K562 (cell line): ENCODE results near the gene CPED1. TPM values are rescaled to one million over a fixed set of nuclear protein-coding genes. Genes with fewer than 3 reads are reported as not detected.

Source experiments
- ARID2 ChIP-seq: fragments of 450-650 bp; IDR thresholded peaks from 2 replicates; pipeline ENCODE4 v1.6.1; 2017; ENCODE audit warnings: antibody characterized with exemption, mild to moderate bottlenecking
- CBX5 ChIP-seq: IDR thresholded peaks from 2 replicates; pipeline ENCODE4 v1.6.1; 2014; ENCODE audit warnings: low read depth, borderline replicate concordance
- CEBPB ChIP-seq: fragments of 450-650 bp; IDR thresholded peaks from 2 replicates; pipeline ENCODE4 v1.6.1; 2016; ENCODE audit warnings: missing genetic modification characterization, missing compliant biosample characterization
- E2F3 ChIP-seq: fragments of 250-450 bp; sonication (Bioruptor Pico); IDR thresholded peaks from 2 replicates; pipeline ENCODE4 v1.4.0; 2020; ENCODE audit warnings: mild to moderate bottlenecking
- ERF ChIP-seq: fragments of 450-650 bp; formaldehyde crosslinking; IDR thresholded peaks from 2 replicates; pipeline ENCODE4 v1.4.0; 2020; ENCODE audit warnings: mild to moderate bottlenecking, mixed read lengths
- GABPB1 ChIP-seq: sonication (generic); formaldehyde crosslinking; IDR thresholded peaks from 2 replicates; pipeline ENCODE4 v1.8.0; 2022; ENCODE audit warnings: mild to moderate bottlenecking, missing genetic modification reagents
- HNRNPUL1 ChIP-seq: fragments of 200-400 bp; formaldehyde crosslinking; IDR thresholded peaks from 2 replicates; pipeline ENCODE4 v1.6.1; 2017; ENCODE audit warnings: low read length
- JUN ChIP-seq, 2 experiments: sonication (generic) in 1 of 2; formaldehyde crosslinking in 1 of 2; IDR thresholded peaks; 2 replicates each; pipeline versions ENCODE4 v1.6.1 to v1.8.0; 2012 to 2022; ENCODE audit warnings: borderline replicate concordance in 2 of 2, mild to moderate bottlenecking in 2 of 2, improper control_type of control experiment in 1 of 2, low read depth in 1 of 2, low read length in 1 of 2, missing genetic modification reagents in 1 of 2
- MCM5 ChIP-seq: fragments of 450-650 bp; IDR thresholded peaks from 2 replicates; pipeline ENCODE4 v1.6.1; 2016; ENCODE audit warnings: low read depth
- MTF1 ChIP-seq: fragments of 250-450 bp; sonication (Bioruptor Pico); IDR thresholded peaks from 2 replicates; pipeline ENCODE4 v1.9.0; 2021; ENCODE audit warnings: moderate library complexity, mild to moderate bottlenecking, inconsistent platforms, borderline replicate concordance
- MXI1 ChIP-seq: IDR thresholded peaks from 2 replicates; pipeline ENCODE4 v1.6.1; 2011; ENCODE audit warnings: low read depth, mild to moderate bottlenecking, improper control_type of control experiment, low read length
- PHF8 ChIP-seq: fragments of 200-600 bp; sonication (generic); IDR thresholded peaks from 2 replicates; pipeline ENCODE4 v1.6.1; 2012; ENCODE audit warnings: mixed run types, mild to moderate bottlenecking, inconsistent platforms, low read length, moderate library complexity, borderline replicate concordance
- RB1 ChIP-seq: fragments of 450-650 bp; IDR thresholded peaks from 2 replicates; pipeline ENCODE4 v1.6.1; 2017; ENCODE audit warnings: low read depth, mild to moderate bottlenecking
- SMARCA4 ChIP-seq: fragments of 450-650 bp; IDR thresholded peaks from 2 replicates; pipeline ENCODE4 v1.6.1; 2016
- SP1 ChIP-seq: sonication (generic); formaldehyde crosslinking; IDR thresholded peaks from 2 replicates; pipeline ENCODE4 v1.8.1; 2022; ENCODE audit warnings: mild to moderate bottlenecking, missing genetic modification reagents
- SRSF3 ChIP-seq: fragments of 200-400 bp; formaldehyde crosslinking; IDR thresholded peaks from 2 replicates; pipeline ENCODE4 v1.6.1; 2016; ENCODE audit warnings: mild to moderate bottlenecking, low read length, moderate library complexity; ENCODE audit not compliant: insufficient read depth
- TCFL5 ChIP-seq: fragments of 250-450 bp; sonication (Bioruptor Pico); conservative IDR thresholded peaks from 2 replicates; pipeline ENCODE4 v1.6.1; 2021; ENCODE audit warnings: mild to moderate bottlenecking, moderate library complexity, matching md5 sums
- TOE1 ChIP-seq, 2 experiments: fragments of 450-650 bp in 1 of 2; sonication (generic) in 1 of 2; formaldehyde crosslinking in 1 of 2; IDR thresholded peaks; 2 replicates each; pipeline versions ENCODE4 v1.7.1 to v1.8.0; 2016 to 2022; ENCODE audit warnings: borderline replicate concordance in 2 of 2, mild to moderate bottlenecking in 2 of 2, antibody characterized with exemption in 1 of 2, inconsistent platforms in 1 of 2, low read depth in 1 of 2, missing genetic modification reagents in 1 of 2, moderate library complexity in 1 of 2
- U2AF2 ChIP-seq: fragments of 200-400 bp; formaldehyde crosslinking; optimal IDR thresholded peaks from 2 replicates; pipeline ENCODE3; 2017; ENCODE audit warnings: low read depth, mild to moderate bottlenecking, low read length
- ZNF121 ChIP-seq: sonication (generic); formaldehyde crosslinking; conservative IDR thresholded peaks from 2 replicates; pipeline ENCODE4 v1.8.0; 2022; ENCODE audit warnings: missing genetic modification reagents
- ZNF263 ChIP-seq: sonication (generic); formaldehyde crosslinking; IDR thresholded peaks from 2 replicates; pipeline ENCODE4 v1.8.0; 2022; ENCODE audit warnings: mild to moderate bottlenecking, missing genetic modification reagents, borderline replicate concordance
- polyA plus RNA-seq, 8 experiments: library from polyadenylated mRNA; depleted of rRNA in 4 of 8; stranded (reverse) in 5 of 8; unstranded in 3 of 8; fragments of >200 nt; fragmentation: Nextera tagmentation in 2 of 8; fragmentation: Illumina TruSeq in 1 of 8; extraction: Ambion mirVana in 2 of 8; extraction: Trizol in 1 of 8; gene quantifications; 2 replicates each; pipeline versions ENCODE4 v1.2.1 to v1.2.3, GENCODE V29; 2011 to 2014; ENCODE audit warnings: inconsistent platforms in 1 of 8, missing spikeins in 1 of 8
- total RNA-seq, 7 experiments: library from RNA; depleted of rRNA in 6 of 7; stranded (reverse); fragments of >200 nt in 6 of 7; fragmentation: Illumina TruSeq in 2 of 7; extraction: Trizol in 2 of 7; gene quantifications; 2 replicates each; pipeline versions ENCODE4 v1.2.1 to v1.2.3, GENCODE V29; 2011 to 2021; ENCODE audit warnings: low replicate concordance in 1 of 7
- TF ChIP-seq, protein P1 (sequence below), 2 experiments: fragments of 450-650 bp in 1 of 2; sonication (generic) in 1 of 2; formaldehyde crosslinking; conservative IDR thresholded peaks; 2 replicates each; pipeline versions ENCODE4 v1.4.0 to v1.8.1; 2020 to 2022; ENCODE audit warnings: mild to moderate bottlenecking in 1 of 2, missing genetic modification reagents in 1 of 2
- TF ChIP-seq, protein P2 (sequence below): fragments of 450-650 bp; formaldehyde crosslinking; IDR thresholded peaks from 2 replicates; pipeline ENCODE4 v1.4.0; 2022; ENCODE audit warnings: mild to moderate bottlenecking, moderate library complexity
- TF ChIP-seq, protein P3 (sequence below): sonication (generic); formaldehyde crosslinking; IDR thresholded peaks from 2 replicates; pipeline ENCODE4 v1.8.0; 2022; ENCODE audit warnings: mild to moderate bottlenecking, missing genetic modification reagents

CPED1 gene
- total and polyA plus RNA-seq, 9 of the 15 experiments (the other 6 are each of a cell fraction or from before 2014, with no cell fraction given) = 195 to 393 (median 290) TPM

- no peak for TF ChIP-seq SRSF3
- peak; percentile 75; the same call in 1 of the 2 replicates for TF ChIP-seq HNRNPUL1
- TF ChIP-seq MXI1 = no peak
- 0 out of 2 replicates have a peak, but pooled peaks have one; percentile 15 for TF ChIP-seq JUN (IDR thresholded peaks at IDR 0.05; ENCODE audit: borderline replicate concordance, low read depth, low read length)
- TF ChIP-seq JUN (CRISPR knock-in tag; IDR thresholded peaks at IDR 0.05; ENCODE audit: borderline replicate concordance) = no peak
- no peak; the same call in 1 of the 2 replicates for TF ChIP-seq MTF1 (CRISPR knock-in tag)
- no peak for TF ChIP-seq CEBPB (tag)
- no peak for TF ChIP-seq TOE1 (IDR thresholded peaks at IDR 0.05; ENCODE audit: borderline replicate concordance)
- TF ChIP-seq TOE1 (CRISPR knock-in tag; IDR thresholded peaks at IDR 0.05; ENCODE audit: borderline replicate concordance, low read depth) = no peak
- no peak for TF ChIP-seq ZNF263 (CRISPR knock-in tag)
- TF ChIP-seq ZNF121 = no peak
- no peak for TF ChIP-seq U2AF2
- TF ChIP-seq, protein P1, sequence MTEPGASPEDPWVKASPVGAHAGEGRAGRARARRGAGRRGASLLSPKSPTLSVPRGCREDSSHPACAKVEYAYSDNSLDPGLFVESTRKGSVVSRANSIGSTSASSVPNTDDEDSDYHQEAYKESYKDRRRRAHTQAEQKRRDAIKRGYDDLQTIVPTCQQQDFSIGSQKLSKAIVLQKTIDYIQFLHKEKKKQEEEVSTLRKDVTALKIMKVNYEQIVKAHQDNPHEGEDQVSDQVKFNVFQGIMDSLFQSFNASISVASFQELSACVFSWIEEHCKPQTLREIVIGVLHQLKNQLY (CRISPR knock-in tag; conservative IDR thresholded peaks at IDR 0.05) = 0 out of 4 replicates have a peak, but pooled peaks of 1 of the 2 experiments have one; percentile 14
- peak; percentile 30 for TF ChIP-seq SMARCA4
- no peak for TF ChIP-seq MCM5
- TF ChIP-seq CBX5 = no peak
- no peak for TF ChIP-seq E2F3
- TF ChIP-seq ARID2 = 0 out of 2 replicates have a peak, but pooled peaks have one; percentile 16
- 0 out of 2 replicates have a peak, but pooled peaks have one; percentile 63 for TF ChIP-seq SP1 (CRISPR knock-in tag)
- peak; percentile 57; the same call in 1 of the 2 replicates for TF ChIP-seq ERF
- TF ChIP-seq, protein P2, sequence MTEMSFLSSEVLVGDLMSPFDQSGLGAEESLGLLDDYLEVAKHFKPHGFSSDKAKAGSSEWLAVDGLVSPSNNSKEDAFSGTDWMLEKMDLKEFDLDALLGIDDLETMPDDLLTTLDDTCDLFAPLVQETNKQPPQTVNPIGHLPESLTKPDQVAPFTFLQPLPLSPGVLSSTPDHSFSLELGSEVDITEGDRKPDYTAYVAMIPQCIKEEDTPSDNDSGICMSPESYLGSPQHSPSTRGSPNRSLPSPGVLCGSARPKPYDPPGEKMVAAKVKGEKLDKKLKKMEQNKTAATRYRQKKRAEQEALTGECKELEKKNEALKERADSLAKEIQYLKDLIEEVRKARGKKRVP (CRISPR knock-in tag) = 0 out of 2 replicates have a peak, but pooled peaks have one; percentile 22
- TF ChIP-seq GABPB1 (CRISPR knock-in tag) = 0 out of 2 replicates have a peak, but pooled peaks have one; percentile 22
- no peak for TF ChIP-seq RB1
- no peak for TF ChIP-seq PHF8
- TF ChIP-seq TCFL5 (CRISPR knock-in tag) = no peak
- TF ChIP-seq, protein P3, sequence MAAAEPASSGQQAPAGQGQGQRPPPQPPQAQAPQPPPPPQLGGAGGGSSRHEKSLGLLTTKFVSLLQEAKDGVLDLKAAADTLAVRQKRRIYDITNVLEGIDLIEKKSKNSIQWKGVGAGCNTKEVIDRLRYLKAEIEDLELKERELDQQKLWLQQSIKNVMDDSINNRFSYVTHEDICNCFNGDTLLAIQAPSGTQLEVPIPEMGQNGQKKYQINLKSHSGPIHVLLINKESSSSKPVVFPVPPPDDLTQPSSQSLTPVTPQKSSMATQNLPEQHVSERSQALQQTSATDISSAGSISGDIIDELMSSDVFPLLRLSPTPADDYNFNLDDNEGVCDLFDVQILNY (CRISPR knock-in tag) = no peak
Observed at GRCh38 chr7:121083138-121083789, 94.8 kb downstream of the CPED1 start (continued).
